Eye (tissue), 1 donor: ENCODE data around the gene KCTD16.

ENCODE experiments used
- DNase-seq: peaks from one replicate; pipeline ENCODE4 v3.0.0-alpha.2; 2015

KCTD16 gene

GRCh38 chr5:144170276-144171024, at the start of gene KCTD16, which contains the start of gene YIPF5:
Gene KCTD16 (plus strand): TSS chr5:144170873.
Gene YIPF5 (minus strand): TSS chr5:144170659. CDS start chr5:144169955, 704 bp downstream.
- peak; percentile 97 for DNase-seq

- DNase-seq: no peak
Observed at GRCh38 chr5:144121577-144121976, 49.1 kb upstream of the KCTD16 start.

- no peak for DNase-seq
Observed at GRCh38 chr5:144122081-144122480, 48.6 kb upstream of the KCTD16 start.

GRCh38 chr5:144122641-144123040, 48.0 kb upstream of the KCTD16 start:
- no peak for DNase-seq

- DNase-seq: no peak
Observed at GRCh38 chr5:144125163-144125726, 45.4 kb upstream of the KCTD16 start.

- DNase-seq: no peak
Observed at GRCh38 chr5:144126707-144127106, 44.0 kb upstream of the KCTD16 start.

GRCh38 chr5:144128844-144129243, 41.8 kb upstream of the KCTD16 start:
- no peak for DNase-seq

- DNase-seq: no peak
Observed at GRCh38 chr5:144130306-144130705, 40.4 kb upstream of the KCTD16 start.

GRCh38 chr5:144131261-144131660, 39.4 kb upstream of the KCTD16 start:
- no peak for DNase-seq

GRCh38 chr5:144133050-144133633, 37.5 kb upstream of the KCTD16 start:
- no peak for DNase-seq

- DNase-seq: no peak
Observed at GRCh38 chr5:144134194-144134826, 36.4 kb upstream of the KCTD16 start.

GRCh38 chr5:144135113-144135762, 35.4 kb upstream of the KCTD16 start:
- DNase-seq: peak; percentile 35

GRCh38 chr5:144139586-144139985, 31.1 kb upstream of the KCTD16 start:
- DNase-seq: peak; percentile 30

GRCh38 chr5:144141585-144141984, 29.1 kb upstream of the KCTD16 start:
- no peak for DNase-seq

GRCh38 chr5:144142139-144142823, 28.4 kb upstream of the KCTD16 start:
- DNase-seq: peak; percentile 67

GRCh38 chr5:144142824-144143162, 27.9 kb upstream of the KCTD16 start:
- no peak for DNase-seq

- no peak for DNase-seq
Observed at GRCh38 chr5:144143625-144144024, 27.0 kb upstream of the KCTD16 start.

- no peak for DNase-seq
Observed at GRCh38 chr5:144144956-144145751, 25.5 kb upstream of the KCTD16 start.

GRCh38 chr5:144151026-144151425, 19.6 kb upstream of the KCTD16 start:
- no peak for DNase-seq

GRCh38 chr5:144156767-144157171, 13.9 kb upstream of the KCTD16 start:
- DNase-seq: no peak

- DNase-seq: no peak
Observed at GRCh38 chr5:144162686-144163085, 8.0 kb upstream of the KCTD16 start.

- DNase-seq: no peak
Observed at GRCh38 chr5:144166696-144167095, 4.0 kb upstream of the KCTD16 start.
